Activated CD4-positive, CD25-positive, alpha-beta regulatory T cell (primary cell): ENCODE data around the gene CUBN.

Experiments
- DNase-seq, 4 experiments: peaks; one replicate each; lab custom pipeline; 2025; lab: John Stamatoyannopoulos, UW

Gene CUBN

GRCh38 chr10:16788778-16789177, 340.8 kb downstream of the CUBN start:
- no peak for DNase-seq

GRCh38 chr10:16788125-16788524, 341.5 kb downstream of the CUBN start:
- DNase-seq: no peak

- DNase-seq: peak; percentile 7 to 54 (median 28)
Measured at GRCh38 chr10:16787361-16787791, 342.2 kb downstream of the CUBN start.

- no peak for DNase-seq
Measured at GRCh38 chr10:16780338-16780880, 349.2 kb downstream of the CUBN start.

- DNase-seq: peak in 3 of 4 experiments; percentile 7 to 17 (median 7)
Measured at GRCh38 chr10:16779384-16779915, 350.2 kb downstream of the CUBN start.

- no peak for DNase-seq
Measured at GRCh38 chr10:16777473-16778370, 351.9 kb downstream of the CUBN start.

- DNase-seq: no peak
Measured at GRCh38 chr10:16776896-16777295, 352.7 kb downstream of the CUBN start.
